ENCODE results near the gene METTL8. TPM values are rescaled to one million over a fixed set of nuclear protein-coding genes. Genes with fewer than 3 reads are reported as not detected.

The METTL8 gene
- total RNA-seq, 1 experiment from 2014 or later = 59.1 TPM

- CTCF ChIA-PET = no interaction called here
- ATAC-seq (no peak), DNase-seq (ENCODE audit: low spot score) (no peak)
- Mint-ChIP-seq H3K9me3 (peaks cover 10% of the 10 kb centered on the region), H3K27me3 (ENCODE audit: low read depth) (no peaks in the 10 kb centered on the region), H3K4me3 (no peak overlapping the region), H3K27ac (no peak overlapping the region), H3K4me1 (peaks cover 56% of the 10 kb centered on the region), H3K36me3 (peaks cover 28% of the 10 kb centered on the region)
- POLR2A ChIA-PET = no interaction called here
- TF ChIP-seq SP1 (CRISPR knock-in tag; conservative IDR thresholded peaks at IDR 0.05) = no peak
- no peak for TF ChIP-seq SMAD4 (CRISPR knock-in tag; IDR thresholded peaks at IDR 0.05)
- TF ChIP-seq NR2C2 (CRISPR knock-in tag; IDR thresholded peaks at IDR 0.05) = no peak
- TF ChIP-seq MYBL2 (CRISPR knock-in tag; IDR thresholded peaks at IDR 0.05) = no peak
- no peak for TF ChIP-seq JUN (CRISPR knock-in tag; IDR thresholded peaks at IDR 0.05)
- no peak for TF ChIP-seq NR3C1 (CRISPR knock-in tag; conservative IDR thresholded peaks at IDR 0.05; ENCODE audit: low read depth)
- TF ChIP-seq IRF1 (CRISPR knock-in tag; IDR thresholded peaks at IDR 0.05) = no peak
- TF ChIP-seq ZNF317 (CRISPR knock-in tag; IDR thresholded peaks at IDR 0.05; ENCODE audit: borderline replicate concordance, low read depth) = no peak
- no peak for TF ChIP-seq STAT6 (CRISPR knock-in tag; conservative IDR thresholded peaks at IDR 0.05; ENCODE audit: low read depth)
- TF ChIP-seq TEAD1 (CRISPR knock-in tag; IDR thresholded peaks at IDR 0.05) = no peak
These were observed 29.5 kb downstream of the METTL8 start for GRCh38 chr2:171404261-171404660.

- Mint-ChIP-seq H3K4me3 (no peak overlapping the region), H3K27me3 (ENCODE audit: low read depth) (no peaks in the 10 kb centered on the region), H3K36me3 (peaks cover 28% of the 10 kb centered on the region), H3K27ac (no peak overlapping the region), H3K9me3 (peaks cover 10% of the 10 kb centered on the region), H3K4me1 (peaks cover 58% of the 10 kb centered on the region)
- POLR2A ChIA-PET = no interaction called here
- CTCF ChIA-PET = no interaction called here
- DNase-seq (ENCODE audit: low spot score) (no peak), ATAC-seq (no peak)
- TF ChIP-seq ZNF281 (CRISPR knock-in tag; IDR thresholded peaks at IDR 0.05) (no peak), CREB1 (CRISPR knock-in tag; IDR thresholded peaks at IDR 0.05) (no peak), USF2 (CRISPR knock-in tag; IDR thresholded peaks at IDR 0.05) (no peak), PREB (CRISPR knock-in tag; IDR thresholded peaks at IDR 0.05; ENCODE audit: borderline replicate concordance) (no peak), FOXJ3 (CRISPR knock-in tag; IDR thresholded peaks at IDR 0.05; ENCODE audit: borderline replicate concordance) (no peak), NR1H2 (CRISPR knock-in tag; IDR thresholded peaks at IDR 0.05) (no peak), ATF2 (CRISPR knock-in tag; IDR thresholded peaks at IDR 0.05; ENCODE audit: borderline replicate concordance, low read depth) (no peak), ZBTB43 (CRISPR knock-in tag; IDR thresholded peaks at IDR 0.05) (no peak), FOXP4 (CRISPR knock-in tag; IDR thresholded peaks at IDR 0.05) (no peak), NFE2L1 (CRISPR knock-in tag; IDR thresholded peaks at IDR 0.05) (no peak), ZNF396 (CRISPR knock-in tag; IDR thresholded peaks at IDR 0.05; ENCODE audit: borderline replicate concordance) (no peak)
These were observed 30.7 kb downstream of the METTL8 start for GRCh38 chr2:171402906-171403580.

All from WTC11 (cell line).